ENCODE measurements around the gene CLK3.

The CLK3 gene

DNA sequence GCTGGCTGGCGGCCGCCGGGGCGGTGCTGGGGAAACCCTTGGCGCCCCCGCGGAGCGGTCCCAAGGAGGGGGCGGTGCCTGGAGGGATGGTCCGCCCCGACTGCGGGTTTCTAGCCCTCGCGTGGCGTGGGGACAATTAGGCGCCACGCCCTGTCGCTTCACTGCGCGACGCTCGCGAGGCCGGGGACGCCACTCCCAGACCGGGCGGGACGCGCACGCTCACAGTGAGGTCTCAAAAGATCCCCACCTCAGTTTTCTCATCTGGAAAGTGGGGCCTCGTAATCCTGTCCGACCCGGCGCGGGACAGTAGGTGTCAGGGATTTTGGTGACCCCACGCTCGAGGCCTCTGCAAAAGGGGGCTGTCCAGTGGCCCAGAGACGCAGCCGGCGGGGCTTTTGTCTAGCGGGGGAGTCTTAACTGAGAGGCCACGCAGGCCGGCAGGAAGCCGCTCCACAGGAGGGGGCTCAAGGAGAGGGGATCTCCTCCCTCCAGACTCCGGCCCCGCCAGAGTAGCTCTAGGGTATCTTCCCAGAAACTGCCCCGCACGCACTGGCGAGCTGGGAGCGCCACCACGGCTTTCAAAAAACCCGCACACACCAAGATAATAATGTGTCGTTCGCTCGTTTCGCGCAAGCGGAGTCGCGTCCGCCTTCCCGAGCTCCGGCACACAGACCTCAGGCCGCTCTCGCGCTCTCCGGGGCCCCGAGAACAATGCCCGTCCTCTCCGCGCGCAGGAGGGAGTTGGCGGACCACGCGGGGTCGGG, 710 bp upstream of the CLK3 start:
- Histone ChIP-seq H3K4me3 (ENCODE audit: low read depth, low read length) (peak overlapping the region; percentile 85), H3K4me1 (ENCODE audit: control insufficient read depth, insufficient read depth, low read length) (peaks cover 9% of the 10 kb centered on the region), H3K27ac (ENCODE audit: extremely low read depth, low read depth, low read length) (peak overlapping the region; percentile 95), H3K36me3 (ENCODE audit: control insufficient read depth in 2 of 2, insufficient read depth in 1 of 2, low read length in 2 of 2) (peaks cover 5 to 29% of the 10 kb centered on the region in 2 experiments), H3K9me3 (ENCODE audit: control insufficient read depth, insufficient read depth, low read depth, low read length) (no peaks in the 10 kb centered on the region)
- ChIA-PET POLR2A (interaction anchor here (0.7 to 5.1 kb wide), 9 partner anchors 16 to 232 kb away, joined by 3 to 53 read pairs (median 6); partner anchors contain the start of genes ARID3B and UBL7), CTCF (interaction anchor here (0.7 to 12.7 kb wide), 5 partner anchors 9 to 283 kb away, joined by 3 to 220 read pairs (median 4); no protein-coding TSS in a partner anchor)
- peak; percentile 90; the same call in 1 of the 2 replicates for TF ChIP-seq KLF7 (tag by site-specific recombination; IDR thresholded peaks at IDR 0.05; ENCODE audit: borderline replicate concordance)
- no peak for TF ChIP-seq FEZF1 (tag by site-specific recombination; IDR thresholded peaks at IDR 0.05)
- TF ChIP-seq, protein P1, sequence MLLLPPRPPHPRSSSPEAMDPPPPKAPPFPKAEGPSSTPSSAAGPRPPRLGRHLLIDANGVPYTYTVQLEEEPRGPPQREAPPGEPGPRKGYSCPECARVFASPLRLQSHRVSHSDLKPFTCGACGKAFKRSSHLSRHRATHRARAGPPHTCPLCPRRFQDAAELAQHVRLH (tag by site-specific recombination; IDR thresholded peaks at IDR 0.05): peak; percentile 93
- no peak for TF ChIP-seq ZNF626 (tag by site-specific recombination; IDR thresholded peaks at IDR 0.05)
- TF ChIP-seq ZBTB20 (tag by site-specific recombination; IDR thresholded peaks at IDR 0.05): peak; percentile 97
- no peak for TF ChIP-seq ZNF621 (tag by site-specific recombination; IDR thresholded peaks at IDR 0.05)
- TF ChIP-seq ZNF571 (tag by site-specific recombination; IDR thresholded peaks at IDR 0.05): no peak
- TF ChIP-seq ZNF174 (tag by site-specific recombination; IDR thresholded peaks at IDR 0.05): no peak
- TF ChIP-seq GLIS1 (tag by site-specific recombination; IDR thresholded peaks at IDR 0.05): peak; percentile 77
- no peak; the same call in 1 of the 2 replicates for TF ChIP-seq ZNF239 (tag by site-specific recombination; IDR thresholded peaks at IDR 0.05)
- TF ChIP-seq ZNF37A (tag by site-specific recombination; IDR thresholded peaks at IDR 0.05): no peak
- no peak for TF ChIP-seq HOXD13 (CRISPR knock-in tag; IDR thresholded peaks at IDR 0.05; ENCODE audit: borderline replicate concordance)
- no peak for TF ChIP-seq ZNF366 (tag by site-specific recombination; conservative IDR thresholded peaks at IDR 0.05)
- no peak for TF ChIP-seq ZNF16 (tag by site-specific recombination; IDR thresholded peaks at IDR 0.05; ENCODE audit: low read depth)
- peak; percentile 89 for TF ChIP-seq SP3 (tag by site-specific recombination; IDR thresholded peaks at IDR 0.05)
- TF ChIP-seq, protein P2, sequence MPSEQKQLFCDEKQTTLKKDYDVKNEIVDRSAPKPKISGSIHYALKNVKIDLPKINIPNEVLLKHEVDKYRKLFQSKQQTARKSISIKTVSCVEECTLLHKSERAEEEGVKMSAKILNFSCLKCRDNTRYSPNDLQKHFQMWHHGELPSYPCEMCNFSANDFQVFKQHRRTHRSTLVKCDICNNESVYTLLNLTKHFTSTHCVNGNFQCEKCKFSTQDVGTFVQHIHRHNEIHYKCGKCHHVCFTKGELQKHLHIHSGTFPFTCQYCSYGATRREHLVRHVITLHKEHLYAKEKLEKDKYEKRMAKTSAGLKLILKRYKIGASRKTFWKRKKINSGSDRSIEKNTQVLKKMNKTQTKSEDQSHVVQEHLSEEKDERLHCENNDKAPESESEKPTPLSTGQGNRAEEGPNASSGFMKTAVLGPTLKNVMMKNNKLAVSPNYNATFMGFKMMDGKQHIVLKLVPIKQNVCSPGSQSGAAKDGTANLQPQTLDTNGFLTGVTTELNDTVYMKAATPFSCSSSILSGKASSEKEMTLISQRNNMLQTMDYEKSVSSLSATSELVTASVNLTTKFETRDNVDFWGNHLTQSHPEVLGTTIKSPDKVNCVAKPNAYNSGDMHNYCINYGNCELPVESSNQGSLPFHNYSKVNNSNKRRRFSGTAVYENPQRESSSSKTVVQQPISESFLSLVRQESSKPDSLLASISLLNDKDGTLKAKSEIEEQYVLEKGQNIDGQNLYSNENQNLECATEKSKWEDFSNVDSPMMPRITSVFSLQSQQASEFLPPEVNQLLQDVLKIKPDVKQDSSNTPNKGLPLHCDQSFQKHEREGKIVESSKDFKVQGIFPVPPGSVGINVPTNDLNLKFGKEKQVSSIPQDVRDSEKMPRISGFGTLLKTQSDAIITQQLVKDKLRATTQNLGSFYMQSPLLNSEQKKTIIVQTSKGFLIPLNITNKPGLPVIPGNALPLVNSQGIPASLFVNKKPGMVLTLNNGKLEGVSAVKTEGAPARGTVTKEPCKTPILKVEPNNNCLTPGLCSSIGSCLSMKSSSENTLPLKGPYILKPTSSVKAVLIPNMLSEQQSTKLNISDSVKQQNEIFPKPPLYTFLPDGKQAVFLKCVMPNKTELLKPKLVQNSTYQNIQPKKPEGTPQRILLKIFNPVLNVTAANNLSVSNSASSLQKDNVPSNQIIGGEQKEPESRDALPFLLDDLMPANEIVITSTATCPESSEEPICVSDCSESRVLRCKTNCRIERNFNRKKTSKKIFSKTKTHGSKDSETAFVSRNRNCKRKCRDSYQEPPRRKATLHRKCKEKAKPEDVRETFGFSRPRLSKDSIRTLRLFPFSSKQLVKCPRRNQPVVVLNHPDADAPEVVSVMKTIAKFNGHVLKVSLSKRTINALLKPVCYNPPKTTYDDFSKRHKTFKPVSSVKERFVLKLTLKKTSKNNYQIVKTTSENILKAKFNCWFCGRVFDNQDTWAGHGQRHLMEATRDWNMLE (tag by site-specific recombination; conservative IDR thresholded peaks at IDR 0.05; ENCODE audit: low read depth): no peak
- TF ChIP-seq MYNN (tag by site-specific recombination; IDR thresholded peaks at IDR 0.05; ENCODE audit: borderline replicate concordance): no peak
- no peak for TF ChIP-seq ZNF777 (tag by site-specific recombination; IDR thresholded peaks at IDR 0.05; ENCODE audit: borderline replicate concordance)
- no peak for TF ChIP-seq GLI4 (tag by site-specific recombination; IDR thresholded peaks at IDR 0.05)
- TF ChIP-seq, protein P3, sequence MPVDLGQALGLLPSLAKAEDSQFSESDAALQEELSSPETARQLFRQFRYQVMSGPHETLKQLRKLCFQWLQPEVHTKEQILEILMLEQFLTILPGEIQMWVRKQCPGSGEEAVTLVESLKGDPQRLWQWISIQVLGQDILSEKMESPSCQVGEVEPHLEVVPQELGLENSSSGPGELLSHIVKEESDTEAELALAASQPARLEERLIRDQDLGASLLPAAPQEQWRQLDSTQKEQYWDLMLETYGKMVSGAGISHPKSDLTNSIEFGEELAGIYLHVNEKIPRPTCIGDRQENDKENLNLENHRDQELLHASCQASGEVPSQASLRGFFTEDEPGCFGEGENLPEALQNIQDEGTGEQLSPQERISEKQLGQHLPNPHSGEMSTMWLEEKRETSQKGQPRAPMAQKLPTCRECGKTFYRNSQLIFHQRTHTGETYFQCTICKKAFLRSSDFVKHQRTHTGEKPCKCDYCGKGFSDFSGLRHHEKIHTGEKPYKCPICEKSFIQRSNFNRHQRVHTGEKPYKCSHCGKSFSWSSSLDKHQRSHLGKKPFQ (tag by site-specific recombination; IDR thresholded peaks at IDR 0.05): peak; percentile 37; the same call in 1 of the 2 replicates
- TF ChIP-seq ZNF202 (tag by site-specific recombination; IDR thresholded peaks at IDR 0.05; ENCODE audit: borderline replicate concordance): no peak
- no peak for TF ChIP-seq ZNF350 (tag by site-specific recombination; IDR thresholded peaks at IDR 0.05)
- TF ChIP-seq, protein P4, sequence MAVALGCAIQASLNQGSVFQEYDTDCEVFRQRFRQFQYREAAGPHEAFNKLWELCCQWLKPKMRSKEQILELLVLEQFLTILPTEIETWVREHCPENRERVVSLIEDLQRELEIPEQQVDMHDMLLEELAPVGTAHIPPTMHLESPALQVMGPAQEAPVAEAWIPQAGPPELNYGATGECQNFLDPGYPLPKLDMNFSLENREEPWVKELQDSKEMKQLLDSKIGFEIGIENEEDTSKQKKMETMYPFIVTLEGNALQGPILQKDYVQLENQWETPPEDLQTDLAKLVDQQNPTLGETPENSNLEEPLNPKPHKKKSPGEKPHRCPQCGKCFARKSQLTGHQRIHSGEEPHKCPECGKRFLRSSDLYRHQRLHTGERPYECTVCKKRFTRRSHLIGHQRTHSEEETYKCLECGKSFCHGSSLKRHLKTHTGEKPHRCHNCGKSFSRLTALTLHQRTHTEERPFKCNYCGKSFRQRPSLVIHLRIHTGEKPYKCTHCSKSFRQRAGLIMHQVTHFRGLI (tag by site-specific recombination; IDR thresholded peaks at IDR 0.05): no peak
- TF ChIP-seq ZNF121 (tag by site-specific recombination; IDR thresholded peaks at IDR 0.05): peak; percentile 88
- TF ChIP-seq ZNF560 (tag by site-specific recombination; IDR thresholded peaks at IDR 0.05; ENCODE audit: borderline replicate concordance): no peak
- TF ChIP-seq ZNF335 (tag by site-specific recombination; conservative IDR thresholded peaks at IDR 0.05): peak; percentile 82
- TF ChIP-seq ZNF544 (tag by site-specific recombination; IDR thresholded peaks at IDR 0.05): no peak
- no peak for TF ChIP-seq ZNF274 (IDR thresholded peaks at IDR 0.05; ENCODE audit: low read length)
- TF ChIP-seq ZNF274 (tag by site-specific recombination; IDR thresholded peaks at IDR 0.05; ENCODE audit: borderline replicate concordance): no peak

All from HEK293 (cell line).